ENCODE measurements around the gene AMBRA1.

Gene AMBRA1

DNA sequence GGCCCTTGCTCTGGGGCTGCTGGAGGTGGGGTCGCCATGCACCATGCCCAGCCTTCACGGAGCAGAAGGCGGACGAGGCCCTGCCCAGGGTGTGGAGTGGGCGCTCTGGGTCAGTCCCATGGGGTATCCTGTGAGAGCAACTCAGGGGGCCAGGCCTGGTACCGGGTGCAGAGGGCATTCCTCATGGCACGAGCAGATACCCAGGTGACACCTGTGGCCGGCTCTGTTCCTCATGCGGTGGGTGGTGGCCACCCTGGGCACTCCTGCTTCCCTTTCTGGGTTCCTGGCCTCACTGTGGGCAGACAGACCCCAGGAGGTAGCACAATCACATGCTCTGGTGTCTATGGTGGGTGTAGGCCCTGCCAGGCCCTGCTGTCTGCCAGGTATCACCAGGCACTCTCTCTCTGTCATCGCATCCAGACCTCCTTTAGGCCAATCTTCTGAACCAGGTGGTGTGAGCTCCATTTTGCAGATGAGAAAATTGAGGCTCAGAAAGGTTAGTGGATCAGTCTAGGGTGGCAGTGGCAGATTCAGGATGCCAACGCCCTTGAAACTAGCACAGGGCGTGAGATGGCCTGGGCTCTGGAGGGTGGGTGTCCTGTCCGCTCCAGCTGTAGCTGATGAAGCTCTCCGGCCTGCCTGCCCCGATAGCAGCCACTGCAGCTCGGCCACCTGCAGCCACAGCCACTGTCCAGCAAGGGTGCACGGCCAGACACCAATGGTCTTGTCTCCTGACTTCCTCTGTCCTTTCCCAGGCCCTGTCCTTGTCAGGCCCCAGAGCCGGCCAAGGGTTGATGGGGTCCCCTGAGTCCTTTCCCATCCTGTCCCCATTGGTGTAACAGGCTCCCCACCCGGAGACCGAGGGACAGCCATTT is 231.4 kb downstream of the AMBRA1 start:
- DNase-seq (ENCODE audit: insufficient read length, low spot score) (no peak), FAIRE-seq (no peak)
- TF ChIP-seq, protein P1, sequence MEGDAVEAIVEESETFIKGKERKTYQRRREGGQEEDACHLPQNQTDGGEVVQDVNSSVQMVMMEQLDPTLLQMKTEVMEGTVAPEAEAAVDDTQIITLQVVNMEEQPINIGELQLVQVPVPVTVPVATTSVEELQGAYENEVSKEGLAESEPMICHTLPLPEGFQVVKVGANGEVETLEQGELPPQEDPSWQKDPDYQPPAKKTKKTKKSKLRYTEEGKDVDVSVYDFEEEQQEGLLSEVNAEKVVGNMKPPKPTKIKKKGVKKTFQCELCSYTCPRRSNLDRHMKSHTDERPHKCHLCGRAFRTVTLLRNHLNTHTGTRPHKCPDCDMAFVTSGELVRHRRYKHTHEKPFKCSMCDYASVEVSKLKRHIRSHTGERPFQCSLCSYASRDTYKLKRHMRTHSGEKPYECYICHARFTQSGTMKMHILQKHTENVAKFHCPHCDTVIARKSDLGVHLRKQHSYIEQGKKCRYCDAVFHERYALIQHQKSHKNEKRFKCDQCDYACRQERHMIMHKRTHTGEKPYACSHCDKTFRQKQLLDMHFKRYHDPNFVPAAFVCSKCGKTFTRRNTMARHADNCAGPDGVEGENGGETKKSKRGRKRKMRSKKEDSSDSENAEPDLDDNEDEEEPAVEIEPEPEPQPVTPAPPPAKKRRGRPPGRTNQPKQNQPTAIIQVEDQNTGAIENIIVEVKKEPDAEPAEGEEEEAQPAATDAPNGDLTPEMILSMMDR (IDR thresholded peaks at IDR 0.05; ENCODE audit: insufficient read depth, missing control alignments), result no peak

DNA sequence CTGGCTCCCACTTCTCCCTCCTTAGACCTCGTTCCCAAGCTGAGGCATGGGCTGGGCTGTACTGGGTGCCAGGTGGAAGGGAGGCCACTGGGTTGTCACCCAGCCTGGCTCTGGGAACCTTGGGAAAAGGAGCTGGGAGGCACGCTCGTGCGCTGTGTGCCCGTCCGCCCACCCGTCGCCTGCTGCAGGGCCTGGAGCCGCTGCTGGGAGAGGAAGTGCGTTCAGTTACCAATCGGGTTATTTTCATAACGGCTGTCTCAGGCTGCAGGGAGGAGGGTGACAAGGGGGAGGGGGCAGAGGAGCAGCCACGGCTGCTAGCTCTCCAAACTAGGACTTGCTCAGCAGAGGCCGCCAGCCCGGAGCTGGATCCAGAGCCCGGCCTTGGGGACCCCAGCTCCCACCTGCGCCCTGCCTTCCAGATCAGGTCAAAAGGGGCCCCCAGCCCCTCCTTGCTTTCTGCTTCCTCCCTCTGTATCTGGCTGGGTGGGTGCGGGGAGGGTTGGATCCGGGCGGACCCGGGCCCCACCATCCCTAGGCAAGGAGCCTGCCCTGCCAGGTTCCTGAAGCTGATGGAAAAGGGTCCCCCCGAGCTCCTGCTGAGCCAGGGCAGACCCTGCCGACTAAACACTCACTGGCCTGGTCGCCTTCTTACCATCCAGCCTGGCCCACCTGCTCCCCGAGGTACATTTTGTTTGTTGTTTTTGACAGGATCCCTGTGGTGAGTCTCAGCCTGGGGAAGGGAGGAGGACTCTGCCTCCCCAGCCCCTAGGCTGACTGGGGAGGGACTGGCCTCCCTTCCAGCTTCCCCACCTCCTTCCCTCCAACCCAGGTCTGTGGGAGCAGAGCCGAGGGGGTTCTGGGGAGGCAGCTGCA is 232.3 kb downstream of the AMBRA1 start:
- TF ChIP-seq, protein P1 (IDR thresholded peaks at IDR 0.05; ENCODE audit: insufficient read depth, missing control alignments), result no peak
- no peak for DNase-seq (ENCODE audit: insufficient read length, low spot score)
- no peak for FAIRE-seq

DNA sequence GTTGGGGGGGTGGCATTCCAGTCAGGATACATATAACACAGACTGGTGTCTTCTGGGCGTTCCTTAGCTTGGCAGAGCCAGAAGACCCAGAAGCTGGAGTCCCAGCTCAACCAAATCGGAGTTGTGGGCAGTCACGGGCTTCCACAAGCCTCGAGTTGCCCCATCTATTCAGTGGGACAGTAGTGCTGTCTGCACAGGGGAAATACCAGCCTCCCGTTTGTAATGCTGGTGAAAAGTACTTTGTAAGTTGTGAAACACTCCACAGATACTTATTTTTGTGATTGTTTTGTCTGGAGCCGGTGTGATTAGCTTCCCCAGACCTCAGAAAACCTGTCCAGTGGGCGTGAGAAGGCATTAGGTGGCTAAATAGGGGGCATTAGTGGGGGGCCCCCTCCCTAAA is 232.9 kb downstream of the AMBRA1 start:
- TF ChIP-seq, protein P1 (IDR thresholded peaks at IDR 0.05; ENCODE audit: insufficient read depth, missing control alignments), result no peak
- DNase-seq (ENCODE audit: insufficient read length, low spot score) (no peak), FAIRE-seq (no peak)

DNA sequence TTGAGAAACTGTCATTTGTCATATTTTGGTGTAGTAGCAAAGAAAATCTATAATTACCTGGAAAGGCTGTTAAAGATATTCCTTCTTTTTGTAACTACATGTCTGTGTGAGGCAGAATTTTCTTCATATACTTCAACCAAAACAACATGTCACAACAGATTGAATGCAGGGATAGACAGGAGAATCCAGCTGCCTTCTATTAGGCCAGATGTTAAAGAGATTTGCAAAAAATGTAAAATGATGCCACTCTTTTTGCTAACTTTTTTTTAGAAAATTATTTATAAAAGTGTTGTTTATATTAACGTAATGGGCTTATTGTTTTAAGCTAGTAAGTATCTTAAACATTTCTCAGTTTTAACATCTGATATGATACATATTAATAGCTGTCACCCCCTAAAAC is 233.9 kb downstream of the AMBRA1 start:
- no peak for FAIRE-seq
- TF ChIP-seq, protein P1 (IDR thresholded peaks at IDR 0.05; ENCODE audit: insufficient read depth, missing control alignments), result no peak
- no peak for DNase-seq (ENCODE audit: insufficient read length, low spot score)

DNA sequence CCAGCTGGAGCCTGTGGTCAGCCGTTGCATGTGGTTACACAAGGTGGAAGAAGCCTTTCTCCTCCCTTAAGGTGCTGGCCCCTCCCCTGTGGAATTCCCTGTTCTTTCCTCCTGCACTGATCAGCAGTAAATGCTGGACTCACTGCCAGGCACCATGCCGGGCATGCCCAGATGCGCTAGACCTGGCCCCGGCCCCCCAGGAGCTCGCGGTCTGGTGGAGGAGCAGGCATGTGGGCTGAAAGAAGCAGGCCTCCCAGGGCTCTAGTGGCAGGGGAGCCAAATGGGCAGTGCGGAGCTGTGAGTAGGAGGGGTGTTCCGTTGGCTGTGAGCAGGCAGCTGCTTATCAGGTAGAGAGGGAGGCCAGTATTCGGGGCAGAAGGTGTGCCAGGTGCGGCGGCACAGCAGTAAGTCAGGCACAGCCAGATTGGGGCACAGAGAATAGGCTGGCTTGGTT is 236.3 kb downstream of the AMBRA1 start:
- no peak for DNase-seq (ENCODE audit: insufficient read length, low spot score)
- FAIRE-seq, result no peak
- TF ChIP-seq, protein P1 (IDR thresholded peaks at IDR 0.05; ENCODE audit: insufficient read depth, missing control alignments), result no peak

DNA sequence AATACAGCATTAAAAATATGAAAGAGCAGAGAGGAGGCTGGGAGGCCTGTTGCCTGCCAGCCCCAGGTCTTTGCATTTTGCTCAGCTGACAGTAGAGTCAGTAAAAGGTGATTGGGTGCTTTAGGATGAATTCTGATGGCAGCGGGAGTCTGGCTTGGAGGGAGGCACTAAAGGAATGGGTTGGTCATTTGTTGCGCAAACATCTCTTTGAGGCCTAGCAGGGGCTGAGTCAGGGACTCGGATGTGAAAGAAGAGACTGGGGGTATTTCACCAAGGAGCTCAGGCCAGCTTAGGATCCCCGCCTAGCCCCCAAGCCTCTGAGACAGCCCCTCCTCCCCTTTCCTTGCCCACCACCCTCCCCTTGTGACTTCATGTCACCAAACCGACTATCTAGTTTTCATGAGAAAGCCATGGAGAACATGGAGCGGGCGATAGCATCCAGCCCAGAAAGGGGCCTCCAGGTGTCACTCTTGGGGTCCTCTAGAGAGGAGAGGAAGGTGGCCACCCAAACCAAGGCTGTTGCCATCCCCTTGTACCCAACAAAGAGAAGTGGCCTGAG is 236.8 kb downstream of the AMBRA1 start:
- DNase-seq (ENCODE audit: insufficient read length, low spot score), result no peak
- TF ChIP-seq, protein P1 (IDR thresholded peaks at IDR 0.05; ENCODE audit: insufficient read depth, missing control alignments), result no peak
- no peak for FAIRE-seq
